ENCODE results near the gene PTPRJ.

The PTPRJ gene

DNA sequence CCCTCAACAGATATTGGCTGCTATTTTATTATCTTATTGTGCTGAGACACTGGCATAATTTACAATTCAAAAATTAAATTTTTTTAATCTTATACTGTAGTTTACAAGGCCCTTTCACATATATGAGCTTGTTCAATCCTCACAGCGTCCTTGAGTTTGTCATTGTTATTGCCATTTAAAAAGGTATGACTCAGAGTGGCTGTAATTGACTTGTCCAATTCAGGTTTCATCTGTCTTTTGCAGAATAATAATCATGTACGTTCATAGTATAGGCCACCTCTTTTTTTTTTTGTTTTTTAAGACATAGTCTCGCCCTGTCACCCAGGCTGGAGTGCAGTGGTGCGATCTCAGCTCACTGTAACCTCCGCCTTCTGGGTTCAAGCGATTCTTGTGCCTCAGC, 11.5 kb downstream of the PTPRJ start:
- H3K79me2 ChIP-seq (ENCODE audit: control insufficient read depth, low read length), result no peaks in the 10 kb centered on the region
- H3K4me3 ChIP-seq (ENCODE audit: low read length), result no peak overlapping the region
- no peaks in the 10 kb centered on the region for H3K9me2 ChIP-seq (replicated peaks; ENCODE audit: control insufficient read depth, low read length)
- TF ChIP-seq, protein P1, sequence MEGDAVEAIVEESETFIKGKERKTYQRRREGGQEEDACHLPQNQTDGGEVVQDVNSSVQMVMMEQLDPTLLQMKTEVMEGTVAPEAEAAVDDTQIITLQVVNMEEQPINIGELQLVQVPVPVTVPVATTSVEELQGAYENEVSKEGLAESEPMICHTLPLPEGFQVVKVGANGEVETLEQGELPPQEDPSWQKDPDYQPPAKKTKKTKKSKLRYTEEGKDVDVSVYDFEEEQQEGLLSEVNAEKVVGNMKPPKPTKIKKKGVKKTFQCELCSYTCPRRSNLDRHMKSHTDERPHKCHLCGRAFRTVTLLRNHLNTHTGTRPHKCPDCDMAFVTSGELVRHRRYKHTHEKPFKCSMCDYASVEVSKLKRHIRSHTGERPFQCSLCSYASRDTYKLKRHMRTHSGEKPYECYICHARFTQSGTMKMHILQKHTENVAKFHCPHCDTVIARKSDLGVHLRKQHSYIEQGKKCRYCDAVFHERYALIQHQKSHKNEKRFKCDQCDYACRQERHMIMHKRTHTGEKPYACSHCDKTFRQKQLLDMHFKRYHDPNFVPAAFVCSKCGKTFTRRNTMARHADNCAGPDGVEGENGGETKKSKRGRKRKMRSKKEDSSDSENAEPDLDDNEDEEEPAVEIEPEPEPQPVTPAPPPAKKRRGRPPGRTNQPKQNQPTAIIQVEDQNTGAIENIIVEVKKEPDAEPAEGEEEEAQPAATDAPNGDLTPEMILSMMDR (IDR thresholded peaks at IDR 0.05; ENCODE audit: low read depth, low read length, poor library complexity, severe bottlenecking), result no peak
- H3K27ac ChIP-seq (ENCODE audit: low read depth, low read length), result no peak overlapping the region
- no peaks in the 10 kb centered on the region for H3K27me3 ChIP-seq (ENCODE audit: control insufficient read depth, low read length)
- H3K36me3 ChIP-seq (ENCODE audit: control insufficient read depth, low read length), result no peaks in the 10 kb centered on the region
- H3F3A ChIP-seq (ENCODE audit: control insufficient read depth, insufficient read depth), result no peaks in the 10 kb centered on the region
- peaks cover 27% of the 10 kb centered on the region for H3K4me1 ChIP-seq (ENCODE audit: control insufficient read depth, low read length)
- no peaks in the 10 kb centered on the region for H3K9me3 ChIP-seq (ENCODE audit: control insufficient read depth, insufficient read depth, low read length)
- H3K4me2 ChIP-seq (ENCODE audit: low read length), result no peak overlapping the region
- no peaks in the 10 kb centered on the region for H4K20me1 ChIP-seq (ENCODE audit: control insufficient read depth, insufficient read depth, low read depth, low read length)

DNA sequence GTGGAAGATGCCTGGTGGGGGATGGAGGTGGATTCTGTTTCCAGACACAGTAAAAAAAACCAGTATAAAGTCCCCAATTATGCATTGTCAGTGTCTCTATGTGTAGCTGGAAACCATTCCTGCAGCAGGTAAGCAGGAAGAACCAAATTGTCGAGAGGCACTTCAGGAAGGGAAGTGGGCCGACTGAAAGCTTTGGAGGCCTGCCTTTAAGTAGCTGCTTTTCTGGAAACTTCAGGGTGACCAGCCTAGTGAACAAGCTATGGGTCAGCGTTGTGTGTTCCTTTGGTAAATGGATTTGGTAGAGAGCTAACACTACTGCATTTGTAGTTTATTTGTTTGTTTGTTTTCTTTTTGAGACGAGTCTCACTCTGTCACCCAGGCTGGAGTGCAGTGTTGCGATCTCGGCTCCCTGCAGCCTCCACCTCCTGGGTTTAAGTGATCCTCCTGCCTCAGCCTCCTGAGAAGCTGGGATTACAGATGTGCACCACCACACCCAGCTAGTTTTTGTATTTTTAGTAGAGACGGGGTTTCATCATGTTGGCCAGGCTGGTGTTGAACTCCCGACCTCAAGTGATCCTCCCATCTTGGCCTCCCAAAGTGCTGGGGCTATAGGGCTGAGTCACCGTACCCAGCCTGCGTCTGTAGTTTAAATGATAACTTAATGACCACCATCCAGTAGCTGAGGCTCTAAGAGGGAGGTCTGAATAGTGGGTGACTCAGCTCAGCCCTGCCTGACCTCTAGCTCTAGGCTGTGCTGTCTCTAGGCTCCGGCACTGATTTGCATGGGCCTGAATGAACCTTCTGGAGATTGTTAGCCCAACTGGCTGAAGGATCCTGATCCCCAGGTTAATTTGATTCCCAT, 12.8 kb downstream of the PTPRJ start:
- H4K20me1 ChIP-seq (ENCODE audit: control insufficient read depth, insufficient read depth, low read depth, low read length), result no peaks in the 10 kb centered on the region
- H3K79me2 ChIP-seq (ENCODE audit: control insufficient read depth, low read length), result no peaks in the 10 kb centered on the region
- TF ChIP-seq, protein P1 (IDR thresholded peaks at IDR 0.05; ENCODE audit: low read depth, low read length, poor library complexity, severe bottlenecking), result no peak
- TF ChIP-seq EZH2phosphoT487 (IDR thresholded peaks at IDR 0.05; ENCODE audit: borderline replicate concordance, low read length), result no peak
- H3K36me3 ChIP-seq (ENCODE audit: control insufficient read depth, low read length), result no peaks in the 10 kb centered on the region
- no peak overlapping the region for H3K4me3 ChIP-seq (ENCODE audit: low read length)
- H3K4me2 ChIP-seq (ENCODE audit: low read length), result no peak overlapping the region
- no peak overlapping the region for H3K27ac ChIP-seq (ENCODE audit: low read depth, low read length)
- H3K9me3 ChIP-seq (ENCODE audit: control insufficient read depth, insufficient read depth, low read length), result no peaks in the 10 kb centered on the region
- peaks cover 15% of the 10 kb centered on the region for H3K4me1 ChIP-seq (ENCODE audit: control insufficient read depth, low read length)
- H3K27me3 ChIP-seq (ENCODE audit: control insufficient read depth, low read length), result no peaks in the 10 kb centered on the region
- H3K9me2 ChIP-seq (replicated peaks; ENCODE audit: control insufficient read depth, low read length), result no peaks in the 10 kb centered on the region
- no peaks in the 10 kb centered on the region for H3F3A ChIP-seq (ENCODE audit: control insufficient read depth, insufficient read depth)

DNA sequence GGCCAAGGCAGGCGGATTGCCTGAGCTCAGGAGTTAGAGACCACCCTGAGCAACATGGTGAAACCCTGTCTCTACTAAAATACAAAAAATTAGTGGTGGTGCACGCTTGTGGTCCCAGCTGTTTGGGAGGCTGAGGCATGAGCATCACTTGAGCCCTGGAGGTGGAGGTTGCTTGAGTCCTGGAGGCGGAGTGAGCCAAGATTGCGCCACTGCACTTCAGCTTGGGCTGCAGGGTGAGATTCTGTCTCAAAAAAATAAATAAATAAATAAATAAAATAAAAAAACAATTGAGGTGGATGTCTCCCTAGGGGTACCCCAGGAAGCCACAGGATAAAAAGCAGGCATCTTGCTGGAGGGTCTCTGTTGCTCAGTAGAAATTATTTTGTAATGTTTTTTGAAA, 14.1 kb downstream of the PTPRJ start:
- Histone ChIP-seq H3K27ac (ENCODE audit: low read depth, low read length) (no peak overlapping the region), H3K4me1 (ENCODE audit: control insufficient read depth, low read length) (peaks cover 11% of the 10 kb centered on the region), H3K9me2 (replicated peaks; ENCODE audit: control insufficient read depth, low read length) (no peaks in the 10 kb centered on the region), H3K27me3 (ENCODE audit: control insufficient read depth, low read length) (no peaks in the 10 kb centered on the region), H3K79me2 (ENCODE audit: control insufficient read depth, low read length) (no peaks in the 10 kb centered on the region), H4K20me1 (ENCODE audit: control insufficient read depth, insufficient read depth, low read depth, low read length) (no peaks in the 10 kb centered on the region), H3K4me2 (ENCODE audit: low read length) (no peak overlapping the region), H3K4me3 (ENCODE audit: low read length) (no peak overlapping the region), H3K36me3 (ENCODE audit: control insufficient read depth, low read length) (no peaks in the 10 kb centered on the region), H3F3A (ENCODE audit: control insufficient read depth, insufficient read depth) (no peaks in the 10 kb centered on the region), H3K9me3 (ENCODE audit: control insufficient read depth, insufficient read depth, low read length) (no peaks in the 10 kb centered on the region)
- no peak for TF ChIP-seq EZH2phosphoT487 (IDR thresholded peaks at IDR 0.05; ENCODE audit: borderline replicate concordance, low read length)
- TF ChIP-seq, protein P1 (IDR thresholded peaks at IDR 0.05; ENCODE audit: low read depth, low read length, poor library complexity, severe bottlenecking), result no peak
